DOHH2 (cell line): Measurements from ENCODE around the gene AKAP10.

Experiments
- H3F3A ChIP-seq: fragments of 200-600 bp; sonication (generic), shearing (Covaris generic); 2 replicates; pipeline ENCODE4 v1.6.0; 2016; ENCODE audit warnings: antibody characterized with exemption, mild to moderate bottlenecking; ENCODE audit not compliant: control insufficient read depth, insufficient read depth
- H3K27ac ChIP-seq: fragments of 200-600 bp; sonication (generic); 2 replicates; pipeline ENCODE4 v1.5.1; 2014; ENCODE audit warnings: low read depth, mild to moderate bottlenecking, low read length, moderate library complexity
- H3K27me3 ChIP-seq: fragments of 200-600 bp; sonication (generic); 2 replicates; pipeline ENCODE4 v1.6.1; 2014; ENCODE audit warnings: mild to moderate bottlenecking, low read length, mixed read lengths; ENCODE audit not compliant: control insufficient read depth
- H3K36me3 ChIP-seq: fragments of 200-600 bp; sonication (generic); 2 replicates; pipeline ENCODE4 v1.6.1; 2014; ENCODE audit warnings: mild to moderate bottlenecking, low read length, moderate library complexity, mixed read lengths; ENCODE audit not compliant: control insufficient read depth
- H3K4me1 ChIP-seq: fragments of 200-600 bp; sonication (generic); 2 replicates; pipeline ENCODE4 v1.6.1; 2014; ENCODE audit warnings: mild to moderate bottlenecking, low read length, mixed read lengths; ENCODE audit not compliant: control insufficient read depth
- H3K4me2 ChIP-seq: fragments of 200-600 bp; sonication (generic); 2 replicates; pipeline ENCODE4 v1.6.0; 2014; ENCODE audit warnings: mild to moderate bottlenecking, low read length, moderate library complexity
- H3K4me3 ChIP-seq: fragments of 200-600 bp; sonication (generic); 2 replicates; pipeline ENCODE4 v1.5.1; 2014; ENCODE audit warnings: mild to moderate bottlenecking, low read length, mixed read lengths
- H3K79me2 ChIP-seq: fragments of 200-600 bp; sonication (generic); 2 replicates; pipeline ENCODE4 v1.6.1; 2014; ENCODE audit warnings: mild to moderate bottlenecking, low read length, mixed read lengths; ENCODE audit not compliant: control insufficient read depth
- H3K9me2 ChIP-seq: fragments of 200-600 bp; sonication (generic); replicated peaks from 2 replicates; pipeline ENCODE4 v1.6.1; 2014; ENCODE audit warnings: mild to moderate bottlenecking, low read length, mixed read lengths; ENCODE audit not compliant: control insufficient read depth
- H3K9me3 ChIP-seq: fragments of 200-600 bp; sonication (generic); 2 replicates; pipeline ENCODE4 v1.6.1; 2014; ENCODE audit warnings: antibody characterized with exemption, low read length, mixed read lengths; ENCODE audit not compliant: control insufficient read depth, insufficient read depth
- H4K20me1 ChIP-seq: fragments of 200-600 bp; sonication (generic); 2 replicates; pipeline ENCODE4 v1.6.0; 2014; ENCODE audit warnings: low read depth, mild to moderate bottlenecking, antibody characterized with exemption, low read length, moderate library complexity; ENCODE audit not compliant: control insufficient read depth, insufficient read depth
- CTCF ChIP-seq: fragments of 200-600 bp; sonication (generic); IDR thresholded peaks from one replicate; pipeline ENCODE4 v1.5.1; 2014; ENCODE audit warnings: antibody characterized with exemption, mild to moderate bottlenecking, low read depth, low read length; ENCODE audit not compliant: poor library complexity, severe bottlenecking
- EZH2phosphoT487 ChIP-seq: fragments of 200-600 bp; sonication (generic); IDR thresholded peaks from 2 replicates; pipeline ENCODE4 v1.6.1; 2017; ENCODE audit warnings: borderline replicate concordance, mild to moderate bottlenecking, antibody characterized with exemption, low read length, moderate library complexity, mixed read lengths

AKAP10 gene

GRCh38 chr17:19877364-19877945 is 100.2 kb downstream of the AKAP10 start:
- no peaks in the 10 kb centered on the region for H3K4me1 ChIP-seq
- H3F3A ChIP-seq: no peaks in the 10 kb centered on the region
- no peak for TF ChIP-seq EZH2phosphoT487
- TF ChIP-seq CTCF: no peak
- no peaks in the 10 kb centered on the region for H3K36me3 ChIP-seq
- no peaks in the 10 kb centered on the region for H3K9me3 ChIP-seq
- peaks cover 8% of the 10 kb centered on the region; the same call in 1 of the 2 replicates for H3K27me3 ChIP-seq
- H4K20me1 ChIP-seq: no peaks in the 10 kb centered on the region
- no peaks in the 10 kb centered on the region for H3K9me2 ChIP-seq
- H3K27ac ChIP-seq: no peak overlapping the region
- H3K4me2 ChIP-seq: no peak overlapping the region
- no peak overlapping the region for H3K4me3 ChIP-seq
- H3K79me2 ChIP-seq: no peaks in the 10 kb centered on the region

GRCh38 chr17:19876529-19877161 is 101.0 kb downstream of the AKAP10 start:
- no peaks in the 10 kb centered on the region for H3K79me2 ChIP-seq
- no peaks in the 10 kb centered on the region for H3K9me2 ChIP-seq
- H3K27me3 ChIP-seq: peaks cover 8% of the 10 kb centered on the region; the same call in 1 of the 2 replicates
- H3K9me3 ChIP-seq: no peaks in the 10 kb centered on the region
- no peaks in the 10 kb centered on the region for H3F3A ChIP-seq
- no peaks in the 10 kb centered on the region for H3K4me1 ChIP-seq
- H3K4me2 ChIP-seq: no peak overlapping the region
- H4K20me1 ChIP-seq: no peaks in the 10 kb centered on the region
- H3K4me3 ChIP-seq: no peak overlapping the region
- no peaks in the 10 kb centered on the region for H3K36me3 ChIP-seq
- TF ChIP-seq EZH2phosphoT487 (no peak), CTCF (no peak)
- no peak overlapping the region for H3K27ac ChIP-seq

- H4K20me1 ChIP-seq: no peaks in the 10 kb centered on the region
- H3K36me3 ChIP-seq: no peaks in the 10 kb centered on the region
- no peaks in the 10 kb centered on the region for H3K79me2 ChIP-seq
- H3K4me1 ChIP-seq: no peaks in the 10 kb centered on the region
- H3K9me2 ChIP-seq: no peaks in the 10 kb centered on the region
- no peak for TF ChIP-seq CTCF
- no peaks in the 10 kb centered on the region for H3F3A ChIP-seq
- H3K4me3 ChIP-seq: no peak overlapping the region
- H3K27ac ChIP-seq: no peak overlapping the region
- H3K4me2 ChIP-seq: no peak overlapping the region
- no peaks in the 10 kb centered on the region for H3K9me3 ChIP-seq
- H3K27me3 ChIP-seq: peaks cover 8% of the 10 kb centered on the region; the same call in 1 of the 2 replicates
These were observed 103.4 kb downstream of the AKAP10 start for GRCh38 chr17:19874256-19874655.
